Measurements from ENCODE around the gene NPAS2.
A peak's percentile ranks its signal among the peaks of the same experiment; 100 is the strongest.

NPAS2 gene, protein sequence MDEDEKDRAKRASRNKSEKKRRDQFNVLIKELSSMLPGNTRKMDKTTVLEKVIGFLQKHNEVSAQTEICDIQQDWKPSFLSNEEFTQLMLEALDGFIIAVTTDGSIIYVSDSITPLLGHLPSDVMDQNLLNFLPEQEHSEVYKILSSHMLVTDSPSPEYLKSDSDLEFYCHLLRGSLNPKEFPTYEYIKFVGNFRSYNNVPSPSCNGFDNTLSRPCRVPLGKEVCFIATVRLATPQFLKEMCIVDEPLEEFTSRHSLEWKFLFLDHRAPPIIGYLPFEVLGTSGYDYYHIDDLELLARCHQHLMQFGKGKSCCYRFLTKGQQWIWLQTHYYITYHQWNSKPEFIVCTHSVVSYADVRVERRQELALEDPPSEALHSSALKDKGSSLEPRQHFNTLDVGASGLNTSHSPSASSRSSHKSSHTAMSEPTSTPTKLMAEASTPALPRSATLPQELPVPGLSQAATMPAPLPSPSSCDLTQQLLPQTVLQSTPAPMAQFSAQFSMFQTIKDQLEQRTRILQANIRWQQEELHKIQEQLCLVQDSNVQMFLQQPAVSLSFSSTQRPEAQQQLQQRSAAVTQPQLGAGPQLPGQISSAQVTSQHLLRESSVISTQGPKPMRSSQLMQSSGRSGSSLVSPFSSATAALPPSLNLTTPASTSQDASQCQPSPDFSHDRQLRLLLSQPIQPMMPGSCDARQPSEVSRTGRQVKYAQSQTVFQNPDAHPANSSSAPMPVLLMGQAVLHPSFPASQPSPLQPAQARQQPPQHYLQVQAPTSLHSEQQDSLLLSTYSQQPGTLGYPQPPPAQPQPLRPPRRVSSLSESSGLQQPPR

DNA sequence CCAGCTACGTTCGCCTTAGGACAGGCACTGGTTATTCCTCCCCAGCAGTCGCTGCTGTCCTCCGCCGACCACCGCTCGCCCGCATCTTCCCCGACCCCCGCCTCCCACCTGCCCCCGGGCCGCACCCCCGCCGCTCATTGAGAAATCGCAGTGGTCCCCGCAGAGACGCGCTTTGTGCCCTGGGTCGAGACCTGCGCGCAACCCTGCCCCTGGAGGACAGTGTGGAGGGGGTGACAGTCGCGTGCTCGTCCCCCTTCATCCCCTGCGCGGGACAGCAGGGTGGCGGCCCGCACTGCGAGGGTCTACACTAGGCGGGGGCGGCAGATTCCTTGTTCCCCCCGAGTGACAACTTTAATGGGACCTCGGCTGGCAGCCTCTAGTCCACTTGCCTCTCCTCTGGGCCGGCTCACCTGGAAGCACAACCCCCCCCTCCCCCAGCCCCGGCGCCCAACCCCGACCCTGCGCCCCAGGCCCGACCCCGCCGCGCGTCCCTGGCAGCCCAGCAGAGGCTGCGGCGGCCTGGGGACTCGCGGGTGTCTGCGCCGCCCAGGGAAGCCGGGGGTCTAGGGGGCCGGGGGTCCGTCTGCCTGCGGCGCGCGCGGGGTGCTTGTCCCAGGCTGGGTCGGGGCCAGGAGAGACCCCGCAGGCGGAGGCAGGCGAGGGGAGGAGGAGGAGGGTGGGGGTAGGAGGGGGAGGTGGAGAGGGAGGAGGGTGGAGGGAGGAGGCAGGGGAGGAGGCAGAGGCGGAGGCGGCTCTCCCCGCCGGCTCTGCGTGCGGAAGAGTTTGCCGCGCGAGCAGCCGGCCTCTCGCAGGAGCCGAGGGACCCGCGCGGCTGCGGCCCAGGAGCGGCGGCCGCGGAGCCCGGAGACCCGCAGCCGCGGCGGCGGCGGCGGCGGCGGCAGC, at the start of gene NPAS2:
Gene NPAS2, plus strand, starts transcription at position 770 of the 903 bp plus-strand sequence. CDS start 84,616 bp downstream, outside the sequence.
- DNase-seq, result peak; percentile 35

DNA sequence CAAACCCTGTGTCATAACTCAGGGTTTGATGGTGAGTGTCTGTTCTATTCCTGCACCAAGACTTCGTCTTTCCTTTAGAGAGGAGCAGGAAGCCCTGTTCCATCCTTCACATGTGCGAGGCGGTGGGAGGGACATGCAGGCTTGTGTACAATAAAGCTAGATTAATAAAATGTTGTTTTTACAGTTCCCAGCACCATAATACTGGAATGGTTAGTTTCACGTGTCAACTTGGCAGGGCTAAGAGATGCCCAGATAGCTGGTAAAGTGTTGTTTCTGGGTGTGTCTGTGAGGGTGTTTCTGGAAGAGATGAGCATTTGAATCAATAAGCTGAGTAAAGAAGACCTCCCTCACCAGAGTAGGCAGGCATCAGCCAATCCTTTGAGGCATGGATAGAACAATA, 48.8 kb upstream of the NPAS2 start:
- no peak for DNase-seq

DNA sequence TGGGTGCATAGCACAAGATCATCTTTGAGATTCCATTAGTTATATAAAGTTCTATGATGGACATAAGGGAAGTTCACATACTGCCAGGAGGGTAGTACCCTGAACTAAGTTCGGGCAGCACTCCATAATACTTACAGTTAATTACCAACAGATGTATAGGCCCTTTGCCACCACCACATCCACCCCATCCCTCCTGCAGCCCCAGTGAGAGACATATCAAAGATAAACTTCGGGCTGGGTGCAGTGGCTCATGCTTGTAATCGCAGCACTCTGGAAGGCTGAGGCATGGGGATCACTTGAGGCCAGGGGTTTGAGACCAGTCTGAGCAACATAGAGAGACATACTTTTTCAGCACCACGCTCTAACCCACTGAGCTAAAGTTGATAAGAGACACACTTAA, 46.4 kb upstream of the NPAS2 start:
- no peak for DNase-seq

DNA sequence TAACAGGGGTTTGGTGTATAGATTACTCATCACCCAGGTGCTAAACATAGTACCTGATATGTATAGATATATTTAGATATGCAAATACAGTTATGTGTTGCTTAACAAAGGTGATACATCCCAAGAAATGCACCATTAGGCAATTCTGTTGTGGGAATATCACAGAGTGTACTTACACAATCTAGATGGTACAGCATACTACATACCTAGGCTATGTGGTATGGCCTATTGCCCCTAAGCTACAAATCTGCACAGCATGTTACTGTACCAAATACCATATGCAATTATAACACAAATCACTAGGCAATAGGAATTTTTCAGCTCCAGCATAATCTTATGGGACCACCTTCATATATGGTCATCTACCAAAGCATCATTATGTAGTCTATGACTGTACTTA, 43.5 kb upstream of the NPAS2 start:
- DNase-seq, result no peak

DNA sequence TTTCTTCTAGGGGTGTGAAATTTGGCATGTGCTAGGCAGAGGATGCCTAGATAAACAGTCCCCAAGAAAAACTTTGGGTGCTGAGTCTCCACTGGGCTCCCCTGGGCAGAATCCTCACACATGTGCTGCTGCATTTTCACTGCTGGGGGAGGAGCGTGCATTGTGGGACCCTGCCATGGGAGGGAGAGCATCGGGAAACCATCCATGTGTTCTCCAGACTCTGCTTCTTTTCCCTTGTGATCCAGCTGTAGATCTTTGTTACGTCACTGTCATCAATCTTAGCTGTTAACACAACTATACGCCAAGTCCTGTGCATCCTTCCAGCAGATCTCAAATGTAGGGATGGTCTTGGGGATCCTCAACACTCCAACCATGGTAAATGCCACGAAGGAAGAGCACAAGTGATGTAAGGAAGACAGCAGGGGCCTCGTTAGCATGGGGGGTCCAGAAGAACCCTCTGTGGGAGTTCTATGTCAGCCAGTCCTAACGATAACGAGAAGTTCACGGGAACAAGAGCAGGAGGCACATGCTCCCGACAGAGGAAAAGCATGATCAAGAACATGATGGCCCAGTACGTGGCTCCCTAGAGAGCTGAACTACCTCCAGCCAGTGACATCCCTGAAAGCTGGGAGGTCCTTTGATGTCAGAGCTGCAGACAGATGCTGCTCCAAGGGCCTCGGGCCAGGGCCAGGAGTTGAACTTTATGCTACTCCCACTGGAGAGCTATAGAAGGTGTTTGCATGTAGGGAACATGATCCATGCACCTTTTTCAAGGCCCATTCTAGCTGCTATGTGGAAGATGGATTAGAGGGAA, 41.1 kb upstream of the NPAS2 start:
- DNase-seq, result no peak

DNA sequence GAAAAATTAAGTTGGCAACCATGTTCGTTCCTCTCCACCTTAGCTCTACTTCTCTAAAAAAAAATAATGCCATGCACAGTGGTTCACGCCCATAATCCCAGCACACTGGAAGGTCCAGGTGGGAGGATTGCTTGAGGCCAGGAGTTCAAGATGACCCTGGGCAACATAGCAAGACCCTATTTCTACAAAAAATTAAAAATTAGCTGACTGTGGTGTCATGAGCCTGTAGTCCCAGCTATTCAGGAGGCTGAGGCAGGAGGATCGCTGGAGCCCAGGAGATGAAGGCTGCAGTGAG, 40.1 kb upstream of the NPAS2 start:
- no peak for DNase-seq

DNA sequence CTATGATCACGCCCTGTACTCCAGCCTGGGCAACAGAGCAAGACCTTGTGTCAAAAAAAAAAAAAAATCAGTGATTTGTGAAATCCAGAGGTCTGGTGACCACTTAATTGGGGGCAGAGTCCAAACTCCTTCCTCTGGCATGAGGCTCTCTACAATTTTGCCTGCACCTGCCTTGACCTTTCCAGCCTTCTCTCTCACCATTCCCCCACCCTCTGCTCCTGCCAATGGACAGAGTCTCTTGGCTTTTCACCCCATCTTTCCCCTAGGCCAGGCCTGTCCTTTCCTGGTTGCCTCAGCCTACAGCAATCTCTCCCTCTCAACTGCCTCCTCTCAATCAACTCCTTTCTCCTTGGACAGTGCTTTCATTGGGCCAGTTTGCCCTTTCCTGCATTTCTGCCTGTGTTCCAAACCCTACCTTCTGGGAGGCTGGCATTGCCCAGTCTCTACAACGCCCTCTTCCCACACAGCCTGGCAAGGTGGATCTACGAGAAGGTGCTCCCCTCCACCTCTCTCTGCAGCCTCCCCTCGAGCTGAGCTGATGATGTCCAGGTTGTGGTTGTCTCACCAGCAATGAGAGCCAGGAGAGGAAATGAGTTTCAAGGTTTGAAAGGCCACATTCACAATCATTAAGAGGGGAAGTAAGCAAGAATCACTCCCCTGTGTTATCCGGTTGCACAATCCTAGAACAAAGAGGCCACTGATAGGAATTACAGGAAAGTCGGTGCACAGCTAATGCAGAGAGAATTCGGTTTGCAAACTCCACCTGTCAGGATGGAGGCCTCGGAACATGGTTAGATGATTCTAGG, 39.5 kb upstream of the NPAS2 start:
- no peak for DNase-seq

DNA sequence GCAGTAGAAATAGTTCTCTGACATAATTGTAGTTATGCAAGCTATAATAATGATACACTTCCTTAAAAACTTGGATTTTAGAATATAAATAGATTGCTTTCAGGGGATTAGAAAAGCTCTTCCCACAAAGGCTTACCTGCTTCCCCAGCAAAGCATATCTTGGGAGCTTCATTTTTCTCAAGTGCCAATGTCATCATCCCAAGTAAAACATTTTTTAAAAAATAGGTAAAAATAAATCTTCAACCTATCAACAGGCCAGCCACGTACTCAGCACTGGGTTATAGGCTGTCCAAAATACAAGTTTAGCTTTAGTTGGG, 39.0 kb upstream of the NPAS2 start:
- no peak for DNase-seq

DNA sequence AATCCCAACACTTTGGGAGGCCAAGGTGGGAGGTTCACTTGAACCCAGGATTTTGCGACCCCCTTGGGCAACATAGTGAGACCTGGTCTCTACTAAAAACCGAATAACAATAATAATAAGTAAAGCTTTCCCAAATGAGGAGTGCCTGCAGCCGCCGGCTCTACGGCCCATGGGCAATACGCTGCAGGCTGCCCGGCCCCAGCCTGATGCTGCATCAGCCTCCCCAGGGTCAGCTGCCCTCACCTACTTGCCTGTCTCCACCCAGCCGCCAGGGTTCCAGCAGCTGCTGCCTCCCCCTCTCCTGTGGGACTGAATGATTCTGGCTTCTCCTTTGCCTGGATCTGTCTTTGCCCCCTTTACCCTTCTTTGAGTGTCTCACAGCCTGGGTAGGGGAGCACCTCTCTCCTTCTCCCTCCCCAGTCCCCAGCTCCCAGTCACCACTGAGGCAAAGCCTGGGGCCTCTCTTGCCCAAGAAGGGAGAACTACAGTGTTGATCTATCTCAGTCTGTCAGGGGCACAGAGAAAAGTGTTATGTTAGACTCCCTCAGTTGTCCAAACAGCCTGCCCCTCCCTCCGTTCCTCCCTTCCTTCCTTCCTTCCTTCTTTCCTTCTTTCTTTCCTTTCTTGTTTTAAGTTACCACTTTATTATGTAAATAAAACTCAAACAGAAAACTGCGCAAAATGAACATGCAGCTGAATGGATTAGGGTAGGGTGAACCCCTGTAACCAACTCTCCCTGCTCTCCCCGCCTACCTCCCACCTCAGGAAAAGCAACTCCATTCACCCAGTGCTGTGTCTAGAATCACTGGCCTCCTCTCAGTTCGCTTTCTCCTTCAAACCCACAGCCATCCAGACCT, 38.2 kb upstream of the NPAS2 start:
- DNase-seq, result no peak

DNA sequence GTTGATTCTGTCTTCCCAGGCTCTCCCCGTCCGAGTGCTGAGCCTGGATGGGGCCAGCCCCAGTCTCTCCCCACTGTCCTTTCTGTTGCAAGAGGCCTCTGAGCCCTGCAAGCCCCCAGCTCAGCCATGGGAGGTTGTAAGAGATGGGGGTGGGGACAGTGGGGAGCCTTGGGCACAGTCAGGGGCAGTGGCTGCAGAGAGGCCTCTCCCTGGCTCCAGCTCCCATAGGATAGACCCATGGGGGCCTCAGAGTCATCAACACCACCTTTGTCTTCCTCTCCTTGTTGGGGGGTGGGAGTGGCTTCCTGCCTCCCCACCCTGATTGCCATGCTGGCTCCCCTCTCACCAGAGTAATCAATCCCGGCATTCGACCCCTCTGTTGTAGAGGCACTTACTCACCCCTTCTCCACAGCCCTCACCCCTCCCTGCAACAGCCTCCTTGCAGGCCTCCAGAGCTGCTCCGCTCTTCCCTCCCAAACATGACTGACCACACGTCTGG, 37.5 kb upstream of the NPAS2 start:
- DNase-seq, result no peak

DNA sequence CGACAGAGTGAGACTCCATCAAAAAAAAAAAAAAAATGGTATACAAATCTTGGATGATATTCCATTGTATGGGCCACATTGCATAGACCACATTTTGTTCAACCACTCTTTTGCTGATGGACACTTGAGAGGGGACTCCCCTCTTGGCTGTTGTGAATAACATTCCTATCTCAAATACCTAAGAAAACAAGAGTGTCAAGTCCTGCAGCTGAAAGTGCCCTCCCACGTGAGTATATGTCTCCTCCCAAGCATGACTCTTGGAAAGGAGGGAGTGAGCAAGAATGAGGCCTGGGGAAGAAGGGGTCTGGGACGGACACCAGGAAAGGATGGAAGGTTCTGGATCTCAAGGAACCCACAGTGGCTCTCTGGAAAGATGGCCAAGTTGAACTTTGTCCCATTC, 36.0 kb upstream of the NPAS2 start:
- no peak for DNase-seq

DNA sequence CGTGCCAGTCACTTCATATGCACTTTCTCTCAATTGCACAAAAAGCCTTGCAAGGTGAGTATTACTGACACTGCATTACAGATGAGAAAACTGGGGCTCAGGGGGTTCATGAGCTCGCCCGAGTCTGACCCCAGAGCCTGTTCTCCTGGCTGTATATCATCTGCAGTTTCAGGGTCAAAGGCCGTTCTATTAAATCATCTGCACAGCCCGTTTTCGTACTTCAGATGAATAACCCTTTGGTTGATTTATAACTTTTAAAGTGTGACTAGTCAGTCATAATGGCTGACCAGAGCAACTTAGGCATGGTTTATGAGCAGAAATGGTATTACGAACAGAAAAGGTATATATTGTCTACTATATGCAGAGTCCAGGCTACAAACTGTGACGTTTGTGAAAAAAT, 35.3 kb upstream of the NPAS2 start:
- DNase-seq, result no peak

DNA sequence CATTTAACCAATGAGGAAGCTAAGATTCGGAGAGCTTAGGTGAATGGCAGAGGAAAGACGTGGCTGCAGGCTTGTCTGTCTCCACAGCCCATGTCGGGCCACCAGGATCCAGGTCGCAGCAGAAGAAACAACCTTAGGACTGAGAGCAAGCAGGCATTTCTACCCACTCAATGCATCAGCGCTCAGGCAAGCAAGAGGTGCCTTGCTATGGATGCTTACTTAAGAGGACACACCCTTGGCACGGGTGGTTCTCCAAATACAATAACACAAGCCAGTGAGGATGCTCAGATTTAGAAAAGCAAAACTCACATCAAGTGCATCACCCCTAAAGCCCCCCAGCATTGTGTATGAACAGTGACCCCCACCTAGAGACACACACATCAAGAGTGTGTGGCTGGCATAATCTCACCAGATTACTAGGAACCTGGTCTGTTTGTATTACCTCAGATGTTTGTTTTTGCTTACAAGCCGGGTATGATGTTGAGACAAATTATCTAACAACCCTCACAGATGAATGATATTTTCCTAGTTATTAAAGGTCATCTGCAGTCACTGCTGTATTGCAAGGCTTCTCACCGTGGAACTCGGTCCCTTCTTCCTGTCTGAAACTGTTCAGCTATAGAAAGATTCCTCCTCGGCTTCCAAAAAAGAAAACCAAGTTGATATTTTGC, 34.2 kb upstream of the NPAS2 start:
- no peak for DNase-seq

DNA sequence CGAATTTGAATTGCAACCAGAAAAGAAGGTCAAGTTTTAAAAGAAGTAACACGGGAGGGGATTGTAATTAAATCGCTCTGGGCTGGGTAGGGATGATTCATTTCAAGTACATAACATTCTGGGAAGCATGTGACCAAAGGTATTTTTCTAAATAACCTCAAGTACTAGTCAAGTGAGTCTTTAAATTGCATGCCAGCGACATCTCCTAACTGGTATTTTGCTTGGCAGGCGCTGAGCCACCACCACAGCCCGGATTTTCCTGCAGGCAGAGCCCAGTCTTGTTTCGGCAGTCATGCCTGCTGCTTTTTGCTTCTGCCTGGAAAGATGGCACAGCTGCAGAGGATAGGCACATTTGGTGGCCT, 33.7 kb upstream of the NPAS2 start:
- DNase-seq, result no peak

DNA sequence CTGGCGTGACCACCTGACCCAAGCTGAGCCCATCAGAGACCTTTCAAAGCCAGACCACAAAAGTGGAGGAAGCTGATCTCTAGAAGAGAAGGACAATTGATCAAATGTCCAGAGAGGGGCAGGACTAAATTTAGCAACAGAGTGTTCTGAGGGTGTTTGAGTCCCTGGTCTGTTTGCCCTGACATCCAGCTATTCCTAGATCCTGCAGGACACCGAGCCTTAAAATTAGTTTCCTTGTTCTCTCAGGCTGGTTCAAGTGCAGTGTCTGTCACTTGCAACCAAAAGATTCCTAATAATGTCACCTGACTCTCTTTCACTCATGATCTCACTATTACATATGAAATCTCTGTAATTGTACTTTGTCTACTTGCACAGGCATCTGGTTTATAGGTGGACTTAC, 33.0 kb upstream of the NPAS2 start:
- no peak for DNase-seq

DNA sequence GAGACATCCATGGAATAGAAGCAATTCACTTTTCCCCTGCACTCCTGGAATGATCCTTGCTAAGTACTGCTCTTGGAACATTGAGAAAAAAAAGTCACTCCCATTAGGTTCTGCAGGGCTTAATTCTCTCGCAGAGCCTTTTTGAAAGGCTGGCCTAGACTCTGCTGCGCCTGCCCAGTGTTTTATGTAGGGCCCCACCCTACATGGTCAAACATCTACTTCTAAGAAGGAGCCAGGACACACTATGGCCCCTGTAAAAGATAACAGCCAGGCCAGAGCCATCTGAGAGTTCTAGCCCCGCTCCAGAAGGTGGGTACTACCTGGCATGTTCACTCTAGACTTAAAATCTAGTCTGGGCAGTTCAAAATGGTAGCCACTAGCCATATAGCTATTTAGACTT, 30.6 kb upstream of the NPAS2 start:
- no peak for DNase-seq

DNA sequence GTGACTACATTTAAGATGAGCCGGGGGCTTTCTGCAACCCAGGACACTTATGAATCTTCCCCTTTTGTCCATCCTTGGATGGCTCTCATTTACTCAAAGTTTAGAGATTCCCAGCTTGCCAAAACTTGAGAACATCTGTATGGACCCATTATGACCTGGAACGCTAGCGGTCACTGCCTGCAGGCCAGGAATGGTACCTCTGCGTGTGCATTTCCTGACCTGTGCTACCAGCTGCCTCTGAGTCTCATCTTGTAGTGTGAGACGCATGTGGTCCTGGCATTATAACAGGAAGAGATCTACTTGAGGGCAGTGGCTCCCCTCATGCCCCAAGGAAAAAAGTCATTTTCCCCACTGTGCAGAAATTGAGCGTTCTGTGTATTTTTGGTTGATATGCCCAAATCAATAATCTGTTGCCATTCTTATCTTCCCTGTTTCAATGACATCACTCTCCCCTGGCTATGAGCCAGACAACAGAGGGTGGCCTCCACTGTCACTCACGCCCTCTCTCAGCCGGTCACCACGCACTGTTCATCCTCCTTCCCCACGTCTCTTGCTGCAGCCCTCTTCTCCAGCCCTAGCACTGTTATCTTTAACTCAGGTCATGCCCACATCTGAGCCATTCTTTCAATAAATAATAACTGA, 28.5 kb upstream of the NPAS2 start:
- DNase-seq, result no peak

DNA sequence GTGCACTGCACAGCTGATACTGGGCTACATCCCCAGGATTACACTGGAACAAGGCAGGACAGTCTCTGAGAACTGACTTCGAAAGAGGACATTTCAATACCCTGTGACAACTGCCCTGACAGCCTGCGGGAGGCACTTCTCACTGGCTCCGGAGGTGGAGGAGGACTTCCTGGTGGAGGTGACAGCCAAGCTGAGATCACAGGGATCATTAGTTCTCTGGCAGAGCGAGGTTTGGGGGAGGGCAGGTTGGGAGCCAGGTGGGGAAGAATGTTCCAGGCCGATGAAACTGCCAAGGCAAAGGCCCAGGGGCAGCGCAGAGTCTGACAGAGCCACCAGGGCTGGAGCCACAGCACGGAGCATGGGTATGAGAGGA, 28.0 kb upstream of the NPAS2 start:
- no peak for DNase-seq

DNA sequence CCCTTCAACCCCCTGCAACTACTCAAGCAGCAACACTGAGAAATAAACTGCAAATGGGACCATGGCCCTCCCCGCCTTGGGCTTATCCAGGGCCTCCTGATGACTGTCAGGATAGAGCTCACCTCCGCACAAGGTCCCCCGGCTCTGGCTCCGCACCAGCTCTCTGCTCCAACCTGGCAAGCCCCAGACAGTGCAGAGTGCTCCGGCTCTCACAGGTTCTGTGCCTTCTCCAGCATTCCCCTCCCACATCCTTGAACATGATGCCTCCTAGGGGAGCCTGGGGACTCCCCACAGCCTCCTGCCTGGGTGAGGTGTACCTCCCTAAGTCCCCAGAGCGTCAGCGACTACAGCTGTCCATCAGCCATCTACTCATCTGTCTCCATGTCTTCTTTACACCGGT, 26.7 kb upstream of the NPAS2 start:
- DNase-seq, result no peak

DNA sequence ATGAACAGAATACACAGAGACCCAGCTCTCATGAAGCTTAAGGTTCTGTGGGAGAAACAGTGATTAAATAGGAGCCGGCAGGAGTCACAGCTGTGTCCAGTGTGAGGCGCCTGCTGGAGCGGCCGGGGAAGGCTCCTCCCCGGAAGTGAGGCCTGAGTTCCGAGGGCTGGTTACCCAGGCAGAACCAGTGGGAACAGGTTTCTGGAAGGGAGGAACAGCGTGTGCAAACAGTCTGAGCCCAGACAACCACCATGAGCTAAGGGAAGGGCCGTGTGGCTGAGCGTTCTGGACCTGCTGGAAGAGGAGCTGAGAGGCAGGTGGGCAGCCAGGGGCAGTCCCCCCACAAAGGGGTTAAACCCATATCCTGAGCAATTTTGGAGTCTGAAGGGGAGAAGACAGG, 26.0 kb upstream of the NPAS2 start:
- DNase-seq, result no peak

Data from activated CD8-positive, alpha-beta memory T cell treated with anti-CD3 and anti-CD28 coated beads, Interleukin-2, amount 50 U/mL, for 4 hours (primary cell).